ENCODE results near the gene MAP2K5. TPM values are rescaled to one million over a fixed set of nuclear protein-coding genes. Genes with fewer than 3 reads are reported as not detected.

MAP2K5 gene
- total RNA-seq, 2 donors from 2014 or later, result 13.9 to 15.4 TPM

DNA sequence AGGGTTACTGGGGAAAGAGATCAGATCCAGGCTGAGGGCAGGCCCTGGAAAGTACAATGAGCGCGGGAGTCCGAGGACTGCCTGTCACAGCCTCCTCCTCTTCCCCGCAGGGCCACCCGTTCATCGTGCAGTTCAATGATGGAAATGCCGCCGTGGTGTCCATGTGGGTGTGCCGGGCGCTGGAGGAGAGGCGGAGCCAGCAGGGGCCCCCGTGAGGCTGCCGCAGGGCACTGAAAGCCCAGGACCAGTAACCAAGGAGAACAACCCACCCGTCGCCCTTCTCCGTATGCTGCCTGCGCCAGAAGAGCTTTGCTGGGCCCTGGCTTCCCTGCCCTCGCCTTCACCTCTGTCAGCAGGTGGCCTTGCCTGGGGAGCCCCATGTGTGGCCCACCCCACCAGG is 264.0 kb downstream of the MAP2K5 start:
- no peak for DNase-seq
- no peak for ATAC-seq
- intact Hi-C loops (cut with DNase I), result no loop called here

GRCh38 chr15:67807141-67807540 is 264.6 kb downstream of the MAP2K5 start:
- ATAC-seq (no peak), DNase-seq (no peak)
- intact Hi-C loops (cut with DNase I), result no loop called here

- intact Hi-C loops (cut with DNase I), result no loop called here
- no peak for ATAC-seq
These were observed 265.3 kb downstream of the MAP2K5 start for GRCh38 chr15:67807836-67808235.

DNA sequence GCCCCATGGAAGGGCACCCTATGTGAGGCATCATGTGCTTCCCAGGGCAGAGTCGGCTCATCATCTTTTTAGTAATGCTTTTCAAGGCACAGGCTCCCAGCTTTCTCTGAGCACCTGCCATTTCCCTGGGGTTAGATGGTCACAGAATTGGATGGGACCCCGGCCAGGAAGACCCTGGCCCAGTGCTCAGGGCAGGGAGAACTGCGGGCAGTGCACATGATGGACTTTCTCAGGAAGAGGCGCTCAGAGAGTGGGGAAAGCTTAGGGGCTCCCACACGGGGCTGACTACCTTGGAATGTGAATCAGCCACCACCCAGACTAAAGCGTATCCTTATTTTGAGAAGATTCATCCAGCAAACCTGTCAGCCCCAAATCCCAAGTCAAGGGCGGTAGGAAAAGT is 266.3 kb downstream of the MAP2K5 start:
- ATAC-seq, result no peak
- intact Hi-C loops (cut with DNase I), result no loop called here
- no peak for DNase-seq

More at GRCh38 chr15:67807836-67808235, 265.3 kb downstream of the MAP2K5 start:
- DNase-seq, result no peak

GRCh38 chr15:67809441-67809840 is 266.9 kb downstream of the MAP2K5 start:
- ATAC-seq (no peak), DNase-seq (no peak)
- intact Hi-C loops (cut with DNase I), result no loop called here

DNA sequence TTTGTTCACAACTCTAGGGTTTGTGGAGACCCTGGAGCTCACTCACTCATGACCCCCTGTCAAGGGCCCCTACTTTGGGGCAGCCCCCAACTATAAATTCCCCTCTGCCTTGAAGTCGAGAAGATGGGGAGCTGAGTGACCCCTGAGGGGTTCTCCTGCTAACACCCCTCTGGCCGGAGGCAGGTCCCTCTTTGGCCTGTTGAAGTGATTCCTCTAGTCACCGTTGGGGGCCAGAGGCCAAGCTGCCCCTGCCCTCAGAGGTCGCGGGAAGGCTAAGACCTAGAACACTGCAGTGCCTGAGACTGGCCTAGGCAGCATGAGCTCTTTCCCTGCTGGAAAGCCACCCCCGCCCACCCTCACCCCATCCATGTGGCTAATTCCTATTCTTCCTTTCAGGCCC is 267.4 kb downstream of the MAP2K5 start:
- intact Hi-C loops (cut with DNase I), result no loop called here
- no peak for DNase-seq
- no peak for ATAC-seq

GRCh38 chr15:67812241-67812644 is 269.7 kb downstream of the MAP2K5 start:
- no peak for DNase-seq
- ATAC-seq, result no peak
- intact Hi-C loops (cut with DNase I), result no loop called here

- DNase-seq, result no peak
- ATAC-seq, result no peak
- intact Hi-C loops (cut with DNase I), result no loop called here
These were observed 270.7 kb downstream of the MAP2K5 start for GRCh38 chr15:67813104-67813634.

DNA sequence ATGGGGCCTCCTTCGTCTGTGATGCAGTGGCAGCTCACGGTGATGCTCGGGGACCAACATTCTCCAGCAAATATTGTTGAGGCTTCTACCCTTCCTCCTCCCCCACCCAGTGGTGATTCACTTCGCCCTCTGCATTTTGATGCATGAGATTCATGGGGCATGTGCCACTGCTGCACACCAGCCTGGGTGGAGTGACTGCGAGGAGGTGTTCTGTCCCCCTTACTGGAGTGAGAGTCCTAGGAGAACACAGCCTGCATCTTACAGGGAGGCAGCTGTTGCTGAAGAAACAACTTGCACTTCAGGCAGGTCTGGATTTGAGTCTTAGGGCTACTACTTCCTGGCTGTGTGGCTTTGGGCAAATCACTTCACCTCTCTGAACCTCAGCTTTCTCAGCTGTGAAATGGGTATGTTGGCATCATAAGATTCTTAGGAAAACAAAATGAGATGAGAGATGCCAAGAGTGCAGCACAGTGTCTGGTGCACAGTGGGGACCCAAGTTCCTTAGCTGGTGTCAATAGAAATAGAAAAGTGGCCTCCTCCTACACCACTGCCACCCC is 272.6 kb downstream of the MAP2K5 start:
- intact Hi-C loops (cut with DNase I), result no loop called here
- ATAC-seq (no peak), DNase-seq (no peak)

DNA sequence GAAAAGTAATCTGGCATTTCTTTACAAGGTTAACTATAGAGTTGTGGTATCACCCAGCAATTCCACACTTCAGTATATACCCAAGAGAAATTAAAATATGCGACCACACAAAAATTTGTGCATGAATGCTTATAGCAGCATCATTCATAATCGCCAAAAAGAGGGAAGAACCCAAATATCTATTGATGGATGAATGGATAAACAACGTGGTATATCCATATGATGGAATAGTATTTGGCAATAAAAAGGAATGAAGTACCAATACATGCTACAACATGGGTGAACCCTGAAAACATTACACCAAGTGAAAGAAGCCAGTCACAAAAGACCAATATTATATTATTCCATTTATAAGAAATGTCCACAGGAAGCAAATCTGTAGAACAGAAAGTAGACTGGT is 274.2 kb downstream of the MAP2K5 start:
- no peak for DNase-seq
- intact Hi-C loops (cut with DNase I), result no loop called here
- ATAC-seq, result no peak

GRCh38 chr15:67818464-67818863 is 276.0 kb downstream of the MAP2K5 start:
- ATAC-seq, result no peak
- no peak for DNase-seq
- intact Hi-C loops (cut with DNase I), result no loop called here

DNA sequence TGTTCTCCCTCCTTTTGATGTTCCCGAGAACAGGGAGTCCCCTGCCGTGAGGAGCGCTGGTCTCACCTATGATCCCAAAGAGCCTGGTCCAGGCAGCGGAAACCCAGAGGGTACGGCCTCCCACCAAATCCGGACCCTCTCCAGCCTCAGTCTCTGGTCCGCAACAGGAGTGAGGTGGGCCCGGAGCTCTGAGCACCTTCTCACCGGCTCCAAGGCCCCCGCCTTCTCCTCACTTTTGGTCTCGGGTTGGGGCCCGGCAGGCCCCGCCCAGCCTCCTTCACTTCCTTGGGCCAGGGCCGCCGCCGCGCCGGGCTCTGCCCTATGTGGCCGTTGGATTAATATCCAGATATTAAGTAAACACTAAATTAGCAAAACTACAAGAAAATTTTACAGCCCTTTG is 277.1 kb downstream of the MAP2K5 start:
- DNase-seq (peak; percentile 15), ATAC-seq (no peak)
- intact Hi-C loops (cut with DNase I), result no loop called here

- peak; percentile 13 for DNase-seq
- no peak for ATAC-seq
- intact Hi-C loops (cut with DNase I), result no loop called here
These were observed 277.9 kb downstream of the MAP2K5 start for GRCh38 chr15:67820122-67820991.

GRCh38 chr15:67820992-67821783 is 278.7 kb downstream of the MAP2K5 start:
- intact Hi-C loops (cut with DNase I), result no loop called here
- DNase-seq (peak; percentile 69), ATAC-seq (peak; percentile 86 to 90)

- intact Hi-C loops (cut with DNase I), result no loop called here
- DNase-seq (no peak), ATAC-seq (no peak)
These were observed 279.4 kb downstream of the MAP2K5 start for GRCh38 chr15:67821784-67822440.

GRCh38 chr15:67822537-67823313 is 280.2 kb downstream of the MAP2K5 start:
- ATAC-seq (no peak), DNase-seq (no peak)
- intact Hi-C loops (cut with DNase I), result no loop called here

DNA sequence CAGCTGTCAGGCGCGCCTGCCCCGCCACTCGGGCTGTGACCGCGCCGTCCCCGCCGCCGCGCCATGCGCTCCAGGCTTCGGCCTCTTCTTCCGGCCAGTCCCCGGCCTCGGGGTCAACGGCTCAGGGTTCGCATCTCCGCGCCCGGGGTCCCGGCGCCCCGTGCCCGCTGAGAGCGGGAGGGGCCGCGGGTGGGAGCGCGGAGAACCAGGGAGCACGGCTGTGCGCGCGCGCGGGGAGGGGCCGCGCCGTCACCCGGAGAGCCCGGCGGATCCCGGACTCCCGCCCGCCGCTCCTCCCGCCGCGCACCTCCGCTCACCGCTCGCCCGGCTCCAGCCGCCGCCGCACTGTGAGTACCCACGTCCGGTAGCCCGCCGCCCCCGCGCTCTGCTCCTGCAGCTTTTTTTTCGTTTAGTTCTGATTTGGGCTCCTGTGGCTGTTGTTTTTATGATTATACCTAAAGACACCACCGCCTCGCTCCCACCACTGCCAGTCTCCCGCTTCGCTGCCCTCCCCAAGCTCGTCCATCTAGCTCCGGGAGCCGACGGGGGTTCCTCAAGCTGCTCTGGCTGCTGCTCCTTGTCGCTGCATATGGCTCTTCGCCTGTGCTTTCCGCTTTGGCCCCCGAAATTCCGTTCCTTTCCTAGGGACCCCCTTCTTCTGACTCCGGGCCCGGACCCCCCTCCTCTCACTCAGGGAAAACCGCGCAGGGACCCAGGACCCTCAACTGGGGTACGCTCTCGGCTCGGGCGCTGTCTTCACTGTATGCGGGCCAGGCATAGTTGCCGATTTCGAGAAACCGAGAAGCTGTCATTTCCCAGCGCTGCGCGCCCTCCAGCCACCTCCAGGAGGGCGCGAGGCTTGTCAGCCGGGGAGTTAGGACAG is 281.1 kb downstream of the MAP2K5 start:
- intact Hi-C loops (cut with DNase I), result no loop called here
- no peak for ATAC-seq
- DNase-seq, result no peak

Measured in left cardiac atrium (tissue), 4 donors.